PC-3 (cell line): ENCODE results near the gene NSL1. TPM values are rescaled to one million over a fixed set of nuclear protein-coding genes. Genes with fewer than 3 reads are reported as not detected.
"Not testable (repeated sequence)": the region's sequence is repeated elsewhere in the genome, so short reads cannot be mapped to it uniquely, and the experiment has no call there.

ENCODE experiments used
- ATAC-seq: fragments of 200-7000 bp; cut with Tn5 transposase; 2 replicates; pipeline ENCODE4 v1.9.1; 2020; ENCODE audit warnings: mild to moderate bottlenecking, moderate library complexity
- BruUV-seq: library from RNA; stranded (reverse); fragments of 400-500 nt; replicated peaks from 2 replicates; lab custom pipeline; 2021; lab: Mats Ljungman, UMichigan
- CTCF ChIA-PET: fragments of 300-600 bp; sonication (Branson Sonifier 250); formaldehyde crosslinking; loops from one replicate; lab custom pipeline; 2022; ENCODE audit warnings: antibody characterized with exemption; lab: Charles Lee
- POLR2A ChIA-PET: fragments of 300-600 bp; sonication (Branson Sonifier 250); formaldehyde crosslinking; loops from one replicate; lab custom pipeline; 2022; ENCODE audit warnings: antibody characterized with exemption; ENCODE audit not compliant: unreplicated experiment; lab: Charles Lee
- DNase-seq: peaks from one replicate; pipeline ENCODE4 v3.0.0-alpha.2; 2015
- H2AFZ ChIP-seq: fragments of 300-600 bp; sonication (generic); 2 replicates; pipeline ENCODE4 v1.6.0; 2016; ENCODE audit warnings: antibody characterized with exemption, low read length
- H3F3A ChIP-seq: fragments of 300-600 bp; sonication (generic); one replicate; pipeline ENCODE4 v1.6.0; 2017; ENCODE audit warnings: antibody characterized with exemption, low read length, control low read depth, mild to moderate bottlenecking; ENCODE audit not compliant: unreplicated experiment
- H3K27ac ChIP-seq: fragments of 300-600 bp; sonication (generic); 2 replicates; pipeline ENCODE4 v1.5.1; 2016; ENCODE audit warnings: mild to moderate bottlenecking, low read length
- H3K27me3 ChIP-seq: fragments of 300-600 bp; sonication (generic); 2 replicates; pipeline ENCODE4 v1.6.1; 2016; ENCODE audit warnings: low read length, mixed read lengths
- H3K36me3 ChIP-seq: fragments of 300-600 bp; sonication (generic); 2 replicates; pipeline ENCODE4 v1.6.1; 2016; ENCODE audit warnings: low read depth, mixed run types, low read length, mixed read lengths
- H3K4me1 ChIP-seq: fragments of 300-600 bp; sonication (generic); 2 replicates; pipeline ENCODE4 v1.5.1; 2016; ENCODE audit warnings: low read length; ENCODE audit not compliant: insufficient read depth
- H3K4me2 ChIP-seq: fragments of 300-600 bp; sonication (generic); 2 replicates; pipeline ENCODE4 v1.6.0; 2016; ENCODE audit warnings: low read length
- H3K4me3 ChIP-seq: fragments of 300-600 bp; sonication (generic); 2 replicates; pipeline ENCODE4 v1.5.1; 2016; ENCODE audit warnings: mild to moderate bottlenecking, low read length, mixed read lengths
- H3K79me2 ChIP-seq: fragments of 300-600 bp; sonication (generic); 2 replicates; pipeline ENCODE4 v1.6.1; 2017; ENCODE audit warnings: low read length, mixed read lengths
- H3K9ac ChIP-seq: fragments of 300-600 bp; sonication (generic); 2 replicates; pipeline ENCODE4 v1.6.0; 2016; ENCODE audit warnings: mild to moderate bottlenecking, low read length
- H3K9me2 ChIP-seq: fragments of 300-600 bp; sonication (generic); replicated peaks from 2 replicates; pipeline ENCODE4 v1.6.1; 2016; ENCODE audit warnings: mixed run types, low read length, mixed read lengths
- H3K9me3 ChIP-seq: fragments of 300-600 bp; sonication (generic); 2 replicates; pipeline ENCODE4 v1.6.1; 2016; ENCODE audit warnings: low read length, mixed read lengths
- H4K20me1 ChIP-seq: fragments of 300-600 bp; sonication (generic); 2 replicates; pipeline ENCODE4 v1.6.1; 2016; ENCODE audit warnings: low read length, mixed read lengths
- CTCF ChIP-seq: fragments of 300-600 bp; sonication (generic); conservative IDR thresholded peaks from 2 replicates; pipeline ENCODE4 v1.5.1; 2017; ENCODE audit warnings: antibody characterized with exemption, low read depth, mild to moderate bottlenecking, low read length
- EZH2 ChIP-seq: fragments of 300-600 bp; sonication (generic); IDR thresholded peaks from one replicate; pipeline ENCODE4 v1.6.1; 2017; ENCODE audit warnings: antibody characterized with exemption, mild to moderate bottlenecking, low read length; ENCODE audit not compliant: unreplicated experiment
- EZH2phosphoT487 ChIP-seq: fragments of 300-600 bp; sonication (generic); IDR thresholded peaks from 2 replicates; pipeline ENCODE4 v1.6.1; 2018; ENCODE audit warnings: mild to moderate bottlenecking, antibody characterized with exemption, low read length, borderline replicate concordance
- intact Hi-C: fragments of 100-400 bp; cut with micrococcal nuclease; formaldehyde crosslinking; loops from 2 replicates; pipeline ENCODE4 v1.9.0; 2023
- total RNA-seq: library from RNA; depleted of rRNA; stranded (reverse); fragments of >200 nt; gene quantifications from 2 replicates; pipeline ENCODE4 v1.2.3, GENCODE V29; 2014

NSL1 gene
- total RNA-seq, 1 experiment from 2014 or later: 56.1 TPM

- H3K4me2 ChIP-seq: no peak overlapping the region
- no peak overlapping the region for H3K4me3 ChIP-seq
- peaks cover 6% of the 10 kb centered on the region for H3K36me3 ChIP-seq
- CTCF ChIA-PET: no interaction called here
- ATAC-seq (peak; percentile 64), DNase-seq (peak; percentile 57)
- H3F3A ChIP-seq: no peaks in the 10 kb centered on the region
- no peaks in the 10 kb centered on the region for H3K27me3 ChIP-seq
- BruUV-seq: no TSS peak
- no peaks in the 10 kb centered on the region for H4K20me1 ChIP-seq
- no peak overlapping the region for H2AFZ ChIP-seq
- H3K9ac ChIP-seq: no peak overlapping the region
- TF ChIP-seq CTCF (peak; percentile 91), EZH2phosphoT487 (no peak)
- no peaks in the 10 kb centered on the region for H3K9me2 ChIP-seq
- H3K79me2 ChIP-seq: no peaks in the 10 kb centered on the region
- H3K4me1 ChIP-seq: no peaks in the 10 kb centered on the region
- intact Hi-C loops: loop anchor here (1.0 to 5.0 kb wide), 5 partner anchors 32 to 325 kb away; partner anchors contain the start of gene ATF3
- no peak overlapping the region for H3K27ac ChIP-seq
- POLR2A ChIA-PET: no interaction called here
- H3K9me3 ChIP-seq: no peaks in the 10 kb centered on the region
These were observed 9.0 kb downstream of the NSL1 start for GRCh38 chr1:212782422-212783154.

- H3K27ac ChIP-seq: no peak overlapping the region
- H3K27me3 ChIP-seq: no peaks in the 10 kb centered on the region
- no peak overlapping the region for H3K4me3 ChIP-seq
- ChIA-PET POLR2A (no interaction called here), CTCF (no interaction called here)
- TF ChIP-seq EZH2 (no peak), CTCF (no peak), EZH2phosphoT487 (no peak)
- H3K9me3 ChIP-seq: no peaks in the 10 kb centered on the region
- no TSS peak for BruUV-seq
- H4K20me1 ChIP-seq: no peaks in the 10 kb centered on the region
- ATAC-seq (no peak), DNase-seq (no peak)
- intact Hi-C loops: loop anchor here (5.0 kb wide), 3 partner anchors 174 to 324 kb away; partner anchors contain the start of gene ATF3
- no peak overlapping the region for H3K4me2 ChIP-seq
- H3K79me2 ChIP-seq: no peaks in the 10 kb centered on the region
- H3K36me3 ChIP-seq: peaks cover 6% of the 10 kb centered on the region
- H3K4me1 ChIP-seq: no peaks in the 10 kb centered on the region
- no peak overlapping the region for H2AFZ ChIP-seq
- H3K9ac ChIP-seq: no peak overlapping the region
- no peaks in the 10 kb centered on the region for H3F3A ChIP-seq
- no peaks in the 10 kb centered on the region for H3K9me2 ChIP-seq
These were observed 10.4 kb downstream of the NSL1 start for GRCh38 chr1:212781225-212781624.

GRCh38 chr1:212780759-212781158 is 10.8 kb downstream of the NSL1 start:
- Histone ChIP-seq H3K27me3 (no peaks in the 10 kb centered on the region), H3K9me3 (no peaks in the 10 kb centered on the region), H4K20me1 (no peaks in the 10 kb centered on the region), H3K9ac (no peak overlapping the region), H3K4me3 (no peak overlapping the region), H2AFZ (no peak overlapping the region), H3F3A (no peaks in the 10 kb centered on the region), H3K9me2 (no peaks in the 10 kb centered on the region), H3K79me2 (no peaks in the 10 kb centered on the region), H3K27ac (no peak overlapping the region), H3K36me3 (peaks cover 6% of the 10 kb centered on the region), H3K4me2 (no peak overlapping the region), H3K4me1 (no peaks in the 10 kb centered on the region)
- no peak for ATAC-seq
- intact Hi-C loops: loop anchor here (5.0 kb wide), 3 partner anchors 173 to 323 kb away; partner anchors contain the start of gene ATF3
- DNase-seq: no peak
- no TSS peak for BruUV-seq
- CTCF ChIA-PET: no interaction called here
- TF ChIP-seq EZH2phosphoT487 (no peak), CTCF (no peak), EZH2 (no peak)
- POLR2A ChIA-PET: no interaction called here

- H3F3A ChIP-seq, POLR2A ChIA-PET, H3K9me2 ChIP-seq, intact Hi-C loops, H3K4me1 ChIP-seq, H3K79me2 ChIP-seq, H3K9ac ChIP-seq, H3K27ac ChIP-seq, BruUV-seq, CTCF ChIA-PET, H3K36me3 ChIP-seq, H2AFZ ChIP-seq, H3K9me3 ChIP-seq, H3K27me3 ChIP-seq, H4K20me1 ChIP-seq, ATAC-seq, H3K4me3 ChIP-seq, H3K4me2 ChIP-seq, DNase-seq: not testable (repeated sequence)
These were observed 12.5 kb downstream of the NSL1 start for GRCh38 chr1:212779086-212779485.
